AG08396 (cell line): ENCODE measurements around the gene PRR20G.
"Not testable (repeated sequence)": the region's sequence is repeated elsewhere in the genome, so short reads cannot be mapped to it uniquely, and the experiment has no call there.

Experiments
- DNase-seq: peaks from one replicate; pipeline ENCODE4 v3.0.0; 2012; ENCODE audit warnings: low spot score, mixed read lengths

Gene PRR20G

DNA sequence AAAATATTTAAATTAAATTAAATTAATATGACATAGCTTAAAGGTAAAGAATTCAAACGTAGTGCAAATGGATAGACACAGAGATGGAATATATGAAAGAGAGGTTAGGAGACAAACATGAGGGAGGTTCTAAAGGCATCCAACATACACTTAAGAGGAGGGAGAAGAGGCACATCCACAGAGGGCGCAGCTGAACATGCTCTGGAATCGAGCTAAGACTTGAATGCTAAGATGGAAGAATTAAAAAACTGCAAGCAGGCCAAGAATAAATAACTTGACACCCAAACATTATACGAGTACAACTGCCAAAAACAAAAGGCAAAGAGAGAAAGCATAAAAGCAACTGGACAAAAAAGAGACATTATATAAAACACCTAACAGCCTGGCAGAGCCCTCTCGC is 9.1 kb upstream of the PRR20G start:
- DNase-seq: no peak

DNA sequence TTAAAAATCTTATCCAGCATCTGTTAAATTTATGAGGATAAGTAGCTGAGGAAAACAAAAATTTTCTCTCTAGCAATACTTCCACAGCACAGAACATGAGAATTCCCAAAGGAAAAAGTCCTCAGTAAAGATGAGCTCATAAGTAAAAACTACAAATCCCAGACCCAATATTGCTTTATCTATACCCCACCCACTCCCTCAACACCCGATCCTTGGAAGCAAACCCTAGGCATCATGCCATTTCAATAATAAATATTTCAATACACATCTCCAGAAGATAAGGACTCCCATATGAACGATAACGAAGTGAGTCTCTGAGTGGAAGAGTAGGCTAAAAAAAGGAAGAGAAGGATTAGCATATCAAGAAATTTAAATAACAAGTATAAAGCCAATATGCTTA is 8.3 kb upstream of the PRR20G start:
- no peak for DNase-seq

DNA sequence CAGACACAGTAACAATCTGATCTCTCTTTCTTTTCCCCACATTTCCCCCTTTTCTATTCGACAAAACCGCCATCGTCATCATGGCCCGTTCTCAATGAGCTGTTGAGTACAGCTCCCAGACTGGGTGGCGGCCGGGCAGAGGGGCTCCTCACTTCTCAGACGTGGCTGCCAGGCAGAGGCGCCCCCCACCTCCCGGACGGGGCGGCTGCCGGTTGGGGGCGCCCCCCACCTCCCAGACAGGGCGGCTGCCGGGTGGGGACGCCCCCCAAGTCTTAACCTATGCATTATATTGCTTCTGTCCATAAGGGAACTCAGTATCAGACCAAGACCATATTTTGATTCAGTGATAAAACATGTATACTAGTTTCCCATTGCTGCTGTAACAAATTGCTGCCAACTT is 5.8 kb upstream of the PRR20G start:
- DNase-seq: not testable (repeated sequence)

DNA sequence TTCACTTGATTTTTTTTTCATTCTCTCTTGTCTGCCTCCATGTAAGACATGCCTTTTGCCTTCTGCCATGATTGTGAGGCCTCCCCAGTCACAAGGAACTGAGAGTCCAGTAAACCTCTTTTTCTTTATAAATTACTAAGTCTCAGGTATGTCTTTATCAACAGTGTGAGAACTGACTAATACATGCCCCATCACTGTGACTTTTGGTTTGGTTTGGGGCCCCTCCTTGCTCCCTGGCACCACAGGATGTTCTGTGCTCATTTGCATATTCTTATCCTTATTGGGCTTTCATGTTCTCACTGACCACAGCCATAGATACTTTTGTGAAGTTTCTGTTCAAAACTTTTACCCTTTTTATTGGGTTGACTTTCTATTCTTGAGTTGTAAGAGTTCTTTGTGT is 3.8 kb upstream of the PRR20G start:
- DNase-seq: no peak

DNA sequence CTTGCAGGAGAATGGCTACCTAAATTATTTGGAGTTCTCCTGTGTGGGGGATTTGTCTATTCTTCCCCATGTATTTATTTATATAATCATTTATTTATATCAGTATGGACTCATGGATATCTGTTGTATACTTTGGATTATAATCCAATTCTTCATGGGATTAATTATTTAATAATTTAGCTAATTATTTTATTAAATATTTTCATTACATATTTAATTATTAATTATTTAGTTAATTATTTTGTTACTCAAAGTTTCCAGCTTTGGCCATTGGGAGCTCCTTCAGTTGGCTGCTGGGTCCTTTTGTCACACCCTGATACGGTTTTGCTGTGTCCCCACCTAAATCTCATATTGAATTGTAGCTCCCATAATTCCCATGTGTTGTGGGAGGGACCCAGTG is 3.3 kb upstream of the PRR20G start:
- no peak for DNase-seq

DNA sequence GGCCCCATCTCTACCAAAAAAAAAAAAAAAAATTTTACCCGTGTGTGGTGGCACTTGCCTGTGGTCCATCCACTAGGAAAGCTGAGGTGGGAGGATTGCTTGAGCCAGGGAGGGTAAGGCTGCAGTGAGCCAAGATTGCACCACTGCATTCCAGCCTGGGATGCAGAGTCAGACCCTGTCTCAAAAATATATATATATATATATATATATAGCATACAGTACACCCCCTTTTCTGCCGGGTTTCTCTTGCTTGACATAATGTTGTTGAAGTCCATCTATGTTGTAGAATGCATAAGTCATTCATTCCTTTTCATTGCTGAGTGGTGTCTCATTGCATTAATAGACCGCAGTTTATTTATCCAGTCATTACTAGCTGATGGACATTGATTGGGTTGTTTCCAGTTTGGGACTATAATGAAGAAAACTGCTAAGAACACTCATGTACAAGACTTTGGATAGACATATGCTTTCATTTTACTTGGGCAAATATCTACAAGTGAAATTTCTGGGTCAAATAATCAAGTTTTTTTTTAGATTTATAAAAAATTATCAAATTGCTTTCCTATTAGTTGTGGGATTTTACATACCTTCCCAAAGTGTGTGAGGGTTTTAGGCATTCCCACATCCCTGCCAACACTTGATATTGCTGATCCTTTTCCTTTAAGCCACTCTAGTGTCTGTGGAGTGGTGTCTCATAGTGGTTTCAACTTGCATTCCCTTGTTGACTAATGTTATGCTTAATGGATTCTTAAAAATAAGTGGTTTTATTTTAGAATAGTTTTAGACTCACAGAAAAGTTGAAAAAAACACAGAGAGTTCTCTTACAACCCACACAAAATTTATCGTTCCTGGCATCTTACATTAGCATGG is 2.1 kb upstream of the PRR20G start:
- no peak for DNase-seq

DNA sequence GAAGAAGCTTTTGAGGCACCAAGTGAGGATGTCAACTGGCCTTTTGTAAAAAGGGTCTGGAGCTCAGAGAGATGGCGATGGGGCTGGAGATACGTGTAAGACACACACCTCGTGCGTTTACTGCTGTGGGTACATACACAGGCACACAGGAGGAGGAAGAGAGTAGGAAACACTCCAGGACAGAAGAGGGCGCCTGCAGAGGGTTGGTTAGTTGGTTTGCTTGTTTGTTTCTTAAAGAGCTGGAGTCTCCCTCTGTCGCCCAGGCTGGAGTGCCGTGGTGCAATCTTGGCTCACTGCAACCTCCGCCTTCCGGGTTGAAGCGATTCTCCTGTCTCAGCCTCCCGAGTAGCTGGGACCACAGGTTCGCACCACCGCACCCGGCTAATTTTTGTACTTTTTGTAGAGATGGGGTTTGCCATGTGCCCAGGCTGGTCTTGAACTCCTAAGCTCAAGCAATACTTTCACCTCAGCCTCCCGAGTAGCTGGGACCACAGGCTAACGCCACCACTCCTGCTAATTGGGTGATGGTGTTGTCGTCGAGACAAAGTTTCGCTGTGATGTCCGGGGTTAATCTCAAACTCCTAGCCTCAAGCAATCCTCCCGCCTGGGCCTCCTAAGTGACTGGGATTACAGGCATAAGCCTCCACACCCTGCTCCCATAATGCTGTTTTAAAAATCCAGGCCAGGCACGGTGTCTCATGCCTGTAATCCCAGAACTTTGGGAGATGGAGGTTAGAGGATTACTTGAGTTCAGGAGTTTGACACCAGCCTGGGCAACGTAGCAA is 1.3 kb upstream of the PRR20G start:
- no peak for DNase-seq

DNA sequence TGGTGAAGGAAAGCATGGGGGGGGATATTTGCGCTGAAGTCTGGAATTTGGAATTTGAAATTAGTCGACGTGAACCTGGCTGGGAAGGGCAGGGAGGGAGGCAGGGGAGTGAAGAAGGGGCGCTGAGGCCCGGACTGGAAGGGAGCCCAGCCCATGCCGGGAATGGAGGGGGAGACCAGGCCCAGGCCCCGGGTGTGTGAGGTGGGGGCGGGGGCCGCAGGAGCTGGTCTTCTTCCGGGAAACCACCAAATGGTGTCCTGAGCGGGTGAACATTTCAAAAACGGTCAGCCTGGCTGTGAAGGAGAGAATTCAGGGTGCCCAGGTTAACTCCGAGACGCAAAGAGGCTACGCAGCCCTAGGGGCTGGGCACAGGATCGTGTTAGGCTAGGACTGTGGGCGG is 497 bp upstream of the PRR20G start:
- DNase-seq: no peak

DNA sequence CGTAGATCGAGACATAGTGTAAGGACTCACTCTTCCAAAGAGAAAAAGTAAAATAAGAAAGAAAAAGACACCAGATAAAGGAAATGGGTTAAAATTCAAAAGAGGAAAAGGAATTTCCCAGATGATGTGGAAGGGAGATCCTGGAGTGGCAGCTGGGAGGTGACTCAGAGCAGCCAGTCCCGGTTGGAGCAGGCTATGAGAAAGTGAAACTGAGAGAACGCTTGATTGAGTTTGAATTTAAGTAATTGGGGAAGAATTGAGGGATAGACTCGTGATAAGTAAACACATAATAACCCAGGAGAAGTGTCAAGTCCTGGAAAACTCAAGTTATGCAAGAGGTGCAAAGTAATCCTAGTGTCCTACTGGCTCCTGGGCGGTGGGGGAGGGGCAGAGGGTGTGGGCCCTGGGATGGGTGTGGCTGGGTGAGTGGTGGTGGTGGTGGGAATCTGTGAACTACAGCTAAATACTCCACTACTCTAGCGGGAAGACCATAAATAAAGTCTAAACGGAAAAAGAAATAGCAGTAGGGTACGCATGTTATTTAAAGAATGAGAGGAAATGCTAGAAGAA is 1.2 kb downstream of the PRR20G start:
- DNase-seq: peak; percentile 48

DNA sequence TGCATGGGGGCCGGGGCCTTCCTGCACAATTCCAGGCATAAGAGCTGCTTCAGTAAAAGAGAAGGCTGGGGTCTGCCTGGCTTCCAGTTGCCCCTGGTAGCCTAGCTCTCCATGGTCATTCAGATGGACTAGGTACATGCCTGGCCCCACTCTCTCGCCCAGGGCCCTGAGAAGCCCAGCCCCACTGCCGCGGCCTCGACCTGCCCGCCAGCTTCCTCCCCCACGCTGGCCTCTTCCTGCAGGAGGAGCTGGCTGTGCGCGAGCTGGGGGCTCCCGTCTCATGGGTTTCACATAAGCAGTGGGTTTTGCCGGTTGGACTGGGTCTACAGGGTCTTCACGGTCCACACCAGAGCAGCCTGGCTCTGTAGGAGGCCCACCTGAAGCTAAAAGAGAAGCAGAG is 3.6 kb downstream of the PRR20G start:
- no peak for DNase-seq

DNA sequence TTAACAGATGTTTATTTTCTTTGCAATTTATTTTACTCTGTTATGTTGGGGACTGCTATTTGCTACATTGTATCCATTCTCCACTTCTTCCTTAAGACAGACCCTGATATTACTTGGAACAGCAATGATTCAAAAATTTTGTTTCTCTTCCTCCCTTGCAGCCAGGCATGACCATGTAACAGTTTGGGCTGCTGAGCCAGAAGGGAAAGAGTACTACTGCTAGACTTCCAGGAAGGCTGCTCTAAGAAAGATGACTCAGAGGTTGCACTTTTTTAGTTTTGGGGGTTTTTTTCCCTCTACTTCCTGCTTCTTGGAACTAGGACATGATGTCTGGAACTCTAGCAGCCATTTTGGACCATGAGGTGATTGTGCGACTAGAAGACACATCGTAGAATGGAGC is 10.3 kb downstream of the PRR20G start:
- DNase-seq: no peak

DNA sequence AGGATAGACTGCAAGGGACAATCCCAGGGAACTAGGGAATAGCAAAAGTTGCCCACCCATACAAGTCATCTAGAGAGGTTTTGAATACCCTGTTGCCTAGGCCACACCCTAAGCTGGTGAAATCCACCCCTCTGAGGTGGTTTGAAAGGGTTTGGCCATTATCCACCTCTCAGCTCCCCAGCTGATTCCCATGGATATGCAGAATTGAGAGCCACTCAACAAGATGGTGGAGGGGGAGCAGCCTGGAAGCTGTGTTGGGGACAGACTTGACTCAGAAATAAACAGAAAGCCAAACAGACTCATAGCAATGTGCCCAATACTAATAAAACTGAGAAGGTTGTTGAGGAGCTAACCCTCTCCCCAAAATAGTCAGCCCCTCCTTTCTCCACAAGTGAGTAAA is 10.9 kb downstream of the PRR20G start:
- DNase-seq: no peak

DNA sequence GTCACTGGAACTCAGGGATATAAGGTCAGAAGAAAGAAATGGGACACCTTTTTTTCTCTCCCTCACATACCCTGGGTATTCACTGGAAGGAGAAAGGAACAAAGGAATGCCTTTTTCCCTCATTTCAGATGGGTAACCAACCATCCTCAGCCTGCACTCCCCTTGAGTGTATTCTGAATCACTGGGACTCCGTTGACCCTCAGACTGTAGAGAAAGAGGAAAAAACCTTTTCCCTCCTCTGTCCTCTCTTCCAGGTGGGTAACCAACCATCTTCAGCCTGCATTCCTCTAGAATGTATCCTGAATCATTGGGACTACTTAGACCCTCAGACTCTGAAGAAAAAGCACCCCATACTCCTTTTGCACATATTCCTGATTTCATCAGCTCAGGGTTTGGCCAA is 11.4 kb downstream of the PRR20G start:
- no peak for DNase-seq

DNA sequence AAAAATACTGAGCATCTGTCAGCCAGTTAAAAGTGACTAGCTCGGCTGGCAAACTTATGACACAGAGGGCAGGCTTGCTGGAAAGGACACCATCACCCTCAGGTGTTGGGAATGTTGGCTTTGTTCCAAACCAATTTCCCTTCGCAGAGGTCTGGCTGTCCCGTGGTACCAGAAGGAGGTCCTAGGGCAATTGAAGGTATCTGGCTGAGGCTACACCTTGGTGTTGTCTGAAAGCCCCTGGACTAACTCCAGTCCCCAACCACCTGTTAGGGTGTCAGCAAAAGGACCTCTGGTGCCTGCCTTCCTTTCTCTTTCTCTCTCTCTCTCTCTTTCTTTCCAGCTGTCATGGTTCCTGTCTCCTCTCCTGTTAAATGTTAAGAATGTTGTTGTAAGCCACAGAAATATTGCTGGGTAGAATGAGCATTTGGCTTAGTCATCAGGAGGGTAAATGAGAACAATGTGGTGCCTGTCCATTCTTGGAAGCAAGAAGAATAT is 12.5 kb downstream of the PRR20G start:
- no peak for DNase-seq

DNA sequence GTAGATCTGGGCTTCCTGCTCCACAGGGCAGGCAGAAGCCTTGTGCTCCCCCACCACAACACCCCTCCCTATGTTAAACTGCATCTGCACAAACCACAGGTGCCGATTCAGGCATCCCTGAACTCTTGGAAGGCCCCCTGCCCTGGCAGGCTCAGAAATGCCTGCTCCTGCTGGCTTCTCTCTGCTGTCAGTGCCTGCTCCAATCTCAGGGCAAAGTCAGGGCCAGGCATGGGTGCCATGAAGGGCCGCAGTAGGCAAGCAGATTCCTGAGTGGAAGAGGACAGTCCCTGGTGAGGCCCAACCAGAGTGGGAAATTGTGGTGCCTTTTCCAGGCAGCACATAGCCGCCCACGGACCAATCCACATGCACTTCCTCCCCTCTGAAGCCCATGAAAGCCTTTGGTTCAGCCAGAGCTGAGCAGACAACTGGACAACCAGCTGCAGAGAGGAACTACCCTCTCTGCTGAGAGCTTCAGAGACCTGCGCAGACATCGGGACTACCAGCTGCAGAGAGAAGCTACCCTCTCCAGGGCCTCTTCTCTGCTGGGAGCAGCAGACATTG is 13.6 kb downstream of the PRR20G start:
- no peak for DNase-seq

DNA sequence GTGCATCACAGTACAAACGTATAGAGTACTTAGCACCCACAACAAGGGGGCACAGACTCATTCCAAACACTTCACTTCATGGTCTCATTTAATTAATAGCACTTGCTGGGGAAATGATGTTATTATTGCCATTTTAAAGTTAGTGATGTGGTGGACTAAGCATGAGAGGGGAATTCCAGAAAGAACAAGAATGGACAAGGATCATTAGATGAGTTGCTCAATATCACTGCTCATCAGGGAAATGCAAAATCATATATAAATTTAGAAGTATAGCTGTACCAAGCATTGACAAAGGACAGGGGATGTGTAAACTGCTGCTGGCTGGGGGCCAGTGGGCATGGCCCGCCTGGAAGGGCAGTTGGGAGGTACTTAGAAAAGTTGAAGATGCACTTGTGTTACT is 14.6 kb downstream of the PRR20G start:
- no peak for DNase-seq

DNA sequence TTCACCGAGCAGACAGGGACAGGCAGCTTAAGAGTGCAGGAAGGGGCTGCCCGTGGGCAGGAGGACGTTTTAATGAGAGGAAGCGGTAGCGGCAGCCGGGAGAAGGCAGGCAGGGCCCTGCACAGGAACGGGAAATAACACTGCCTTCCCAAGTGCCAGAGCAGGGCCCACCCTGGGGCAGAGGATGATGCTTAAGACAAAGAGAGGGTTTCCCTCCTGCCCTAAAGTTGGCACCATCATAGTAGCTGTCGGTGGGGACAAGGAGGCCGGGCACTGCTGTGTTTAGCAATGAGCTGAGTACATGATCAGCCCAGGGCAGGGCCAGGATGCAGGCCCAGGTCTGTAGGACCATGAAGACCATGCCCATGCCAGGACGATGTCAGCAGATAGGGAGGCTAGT is 21.7 kb downstream of the PRR20G start:
- no peak for DNase-seq

DNA sequence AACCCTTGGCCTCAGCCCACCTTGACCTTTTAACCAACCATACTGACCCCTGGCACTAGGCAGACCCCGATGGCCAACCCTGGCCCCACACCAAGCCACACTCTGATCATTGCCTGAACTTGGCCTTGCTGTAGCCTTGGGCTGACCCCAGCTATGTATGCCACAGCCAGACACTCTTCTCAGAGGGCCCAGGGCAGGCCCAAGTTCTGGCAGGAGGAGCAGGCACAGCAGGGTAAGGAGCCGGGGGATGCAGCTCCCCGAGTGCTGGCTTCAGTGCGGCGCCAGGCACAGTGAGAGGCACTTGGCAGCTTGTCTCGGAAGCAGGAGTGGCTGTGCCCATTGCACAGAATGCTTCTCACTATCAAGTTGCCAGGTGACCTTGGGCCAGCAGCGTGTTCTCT is 22.3 kb downstream of the PRR20G start:
- DNase-seq: no peak

DNA sequence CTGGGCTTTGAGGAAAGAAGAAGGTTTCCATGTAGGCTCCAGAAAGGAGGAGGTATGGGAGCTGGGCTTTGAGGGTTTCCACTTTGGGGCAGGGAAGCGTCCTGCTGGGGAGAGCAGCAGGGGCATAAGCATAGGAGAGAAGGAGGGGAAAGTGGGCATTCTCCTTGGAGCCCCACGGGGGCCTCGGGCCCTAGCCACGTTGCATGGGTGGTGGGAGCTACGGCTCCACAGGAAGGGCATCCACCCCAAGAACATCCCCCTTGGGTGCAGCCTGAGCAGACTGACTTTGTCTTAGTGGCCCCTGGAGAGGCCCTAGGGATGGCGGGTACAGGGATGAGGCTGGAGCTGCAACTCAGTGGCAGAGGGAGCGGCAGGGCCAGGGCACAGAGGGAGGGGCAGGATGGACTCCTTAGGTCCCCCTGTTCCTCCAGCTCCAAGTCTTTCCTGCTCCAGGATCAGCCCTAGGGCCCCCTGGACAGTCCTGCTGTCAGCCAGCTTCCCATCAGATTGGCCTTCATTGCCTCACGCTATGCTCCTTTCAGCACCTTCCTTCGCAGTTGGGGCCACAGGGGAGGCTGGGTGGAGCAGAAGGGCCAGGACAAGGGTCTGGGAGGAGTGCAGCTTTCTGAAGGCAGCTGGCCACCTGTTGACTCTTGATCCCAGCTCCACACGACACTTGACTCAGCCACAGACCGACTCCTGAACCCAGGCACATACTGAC is 22.9 kb downstream of the PRR20G start:
- no peak for DNase-seq

DNA sequence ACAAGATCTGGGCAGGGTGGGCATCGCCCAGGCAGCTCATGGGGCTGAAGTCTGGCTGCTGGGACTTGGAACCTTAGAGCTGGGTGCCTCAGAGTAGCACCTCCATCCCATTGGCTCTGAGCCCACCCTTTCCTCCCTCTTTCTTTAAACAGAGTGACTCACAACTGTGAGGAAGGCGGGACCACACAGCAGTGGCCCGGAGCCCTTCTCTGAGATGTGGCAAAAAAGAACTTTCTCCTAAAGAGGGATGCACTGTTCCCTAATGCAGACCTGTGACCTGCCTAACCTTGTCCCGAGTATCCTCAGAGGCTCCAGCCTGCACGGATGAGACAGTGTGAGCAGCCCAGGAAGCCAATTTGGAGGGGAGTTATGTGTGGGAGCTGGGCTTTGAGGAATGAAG is 23.6 kb downstream of the PRR20G start:
- DNase-seq: no peak

DNA sequence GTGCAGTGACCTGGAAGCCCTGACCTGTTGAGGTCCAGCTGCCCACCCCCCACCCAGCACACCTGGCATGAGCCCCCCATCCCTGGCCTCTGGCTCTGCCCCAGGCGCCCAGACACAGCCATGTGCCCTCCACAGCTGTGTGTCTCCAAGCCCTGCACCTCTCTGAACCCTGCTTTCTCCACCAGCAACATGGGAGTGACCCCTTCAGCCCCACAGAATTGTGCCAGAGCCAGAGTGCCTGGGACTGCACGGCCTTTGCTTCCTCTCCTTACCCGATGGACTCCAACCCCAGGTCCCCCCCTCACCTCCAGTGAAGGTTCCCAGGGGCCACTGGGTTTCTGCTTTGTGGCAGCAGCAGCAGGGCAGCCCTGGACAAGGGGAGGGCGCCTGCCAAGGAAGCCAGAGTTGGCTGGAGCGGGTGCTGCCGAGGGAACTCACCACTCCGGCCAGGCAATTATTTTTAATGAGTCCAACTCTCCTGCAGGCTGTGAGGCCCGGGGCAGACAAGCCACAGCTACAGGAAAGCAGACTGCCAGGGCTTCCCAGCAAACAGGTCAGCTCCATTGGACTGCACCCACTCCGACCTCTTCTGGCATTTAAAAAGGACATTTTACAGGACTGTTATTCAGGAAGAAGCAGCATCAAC is 24.1 kb downstream of the PRR20G start:
- DNase-seq: no peak

DNA sequence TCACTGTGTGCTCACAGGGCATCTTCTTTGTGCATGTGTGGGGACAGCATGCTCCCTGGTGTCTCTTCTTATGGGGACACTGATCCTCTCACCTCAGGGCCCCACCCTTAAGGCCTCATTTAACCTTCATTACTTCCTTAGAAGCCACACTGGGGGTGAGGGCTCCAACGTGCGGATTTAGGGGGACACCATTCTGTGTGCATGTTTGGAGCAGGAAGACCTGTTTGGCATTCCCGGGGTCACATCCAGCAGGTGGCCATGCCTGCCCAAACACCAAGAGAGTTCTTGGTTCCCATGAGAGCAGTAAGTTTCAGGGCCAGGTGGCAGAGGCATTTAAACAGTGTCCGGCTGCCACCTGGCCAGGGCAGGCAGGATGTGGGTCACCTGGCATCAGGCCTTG is 24.8 kb downstream of the PRR20G start:
- DNase-seq: no peak
